Fibroblast of villous mesenchyme (primary cell): ENCODE measurements around the gene MFGE8. TPM values are rescaled to one million over a fixed set of nuclear protein-coding genes. Genes with fewer than 3 reads are reported as not detected.

ENCODE experiments used
- DNase-seq: peaks from one replicate; pipeline ENCODE4 v3.0.0-alpha.2; 2010; ENCODE audit warnings: low read depth
- H3K4me3 ChIP-seq: 2 replicates; pipeline ENCODE4 v1.5.1; 2011; ENCODE audit warnings: low read depth, mild to moderate bottlenecking, low read length
- CTCF ChIP-seq: IDR thresholded peaks from 2 replicates; pipeline ENCODE4 v1.5.1; 2012; ENCODE audit warnings: low read depth, mild to moderate bottlenecking, low read length; ENCODE audit not compliant: insufficient read depth
- total RNA-seq: library from RNA; depleted of rRNA; stranded (reverse); fragments of >200 nt; gene quantifications from 2 replicates; pipeline ENCODE4 v1.2.3, GENCODE V29; 2012

MFGE8 gene
- total RNA-seq, 1 donor, result 158 TPM

DNA sequence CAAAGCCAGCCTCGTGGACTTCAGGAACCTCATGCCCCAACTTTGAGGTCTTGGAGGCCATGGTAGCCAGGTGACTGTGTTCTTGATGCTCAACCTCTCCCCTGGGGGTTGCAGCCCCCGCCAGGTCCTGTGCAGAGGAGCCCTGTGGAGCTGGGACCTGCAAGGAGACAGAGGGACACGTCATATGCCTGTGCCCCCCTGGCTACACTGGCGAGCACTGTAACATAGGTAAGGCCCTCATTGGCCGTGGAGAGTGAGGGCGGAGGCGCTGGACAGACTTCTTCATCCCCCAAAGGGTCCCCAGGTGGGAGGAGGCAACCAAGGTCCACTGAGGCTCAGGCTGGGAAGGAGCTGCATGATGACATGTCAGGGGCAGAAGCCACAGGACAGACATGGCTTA lies 53.0 kb downstream of the MFGE8 start:
- H3K4me3 ChIP-seq, result no peak overlapping the region
- DNase-seq, result no peak
- no peak for TF ChIP-seq CTCF

- TF ChIP-seq CTCF, result no peak
- peak; percentile 30 for DNase-seq
- H3K4me3 ChIP-seq, result no peak overlapping the region
Observed at GRCh38 chr15:88859550-88859949, 53.6 kb downstream of the MFGE8 start.

DNA sequence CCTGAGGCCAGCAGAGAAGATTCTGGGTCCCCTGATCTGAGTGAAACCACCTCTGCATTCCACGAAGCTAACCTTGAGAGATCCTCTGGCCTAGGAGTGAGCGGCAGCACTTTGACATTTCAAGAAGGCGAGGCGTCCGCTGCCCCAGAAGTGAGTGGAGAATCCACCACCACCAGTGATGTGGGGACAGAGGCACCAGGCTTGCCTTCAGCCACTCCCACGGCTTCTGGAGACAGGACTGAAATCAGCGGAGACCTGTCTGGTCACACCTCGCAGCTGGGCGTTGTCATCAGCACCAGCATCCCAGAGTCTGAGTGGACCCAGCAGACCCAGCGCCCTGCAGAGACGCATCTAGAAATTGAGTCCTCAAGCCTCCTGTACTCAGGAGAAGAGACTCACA lies 54.2 kb downstream of the MFGE8 start:
- TF ChIP-seq CTCF, result no peak
- DNase-seq, result no peak
- H3K4me3 ChIP-seq, result no peak overlapping the region

- H3K4me3 ChIP-seq, result no peak overlapping the region
- no peak for TF ChIP-seq CTCF
- no peak for DNase-seq
Observed at GRCh38 chr15:88852476-88852875, 60.7 kb downstream of the MFGE8 start.

DNA sequence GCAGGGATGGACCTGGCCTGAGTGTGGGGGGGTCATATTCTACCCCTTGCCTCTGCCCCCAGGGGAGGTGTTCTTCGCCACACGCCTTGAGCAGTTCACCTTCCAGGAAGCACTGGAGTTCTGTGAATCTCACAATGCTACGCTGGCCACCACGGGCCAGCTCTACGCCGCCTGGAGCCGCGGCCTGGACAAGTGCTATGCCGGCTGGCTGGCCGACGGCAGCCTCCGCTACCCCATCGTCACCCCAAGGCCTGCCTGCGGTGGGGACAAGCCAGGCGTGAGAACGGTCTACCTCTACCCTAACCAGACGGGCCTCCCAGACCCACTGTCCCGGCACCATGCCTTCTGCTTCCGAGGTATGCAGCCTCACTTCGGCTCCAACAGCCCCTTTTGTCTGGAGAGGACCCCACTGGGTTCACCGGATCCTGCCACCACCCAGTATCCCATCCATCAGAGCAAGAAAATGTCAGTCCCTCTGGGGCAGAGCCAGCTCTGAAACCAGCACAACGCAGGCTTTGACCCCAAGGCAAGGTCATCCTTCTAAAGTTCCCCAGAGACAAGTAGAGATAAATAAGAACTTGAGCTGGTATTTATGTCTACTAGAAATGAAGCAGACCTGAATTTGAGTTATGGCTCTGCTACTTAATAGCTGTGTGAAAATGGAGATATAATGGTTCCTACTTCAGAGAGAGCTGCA lies 63.7 kb downstream of the MFGE8 start:
- DNase-seq, result peak; percentile 35
- H3K4me3 ChIP-seq, result no peak overlapping the region
- no peak for TF ChIP-seq CTCF

Other genes starting within 250 kb of the MFGE8 start
- 1.6 TPM in 1 of 2 replicates, not detected in the other for gene ACAN, start 109.9 kb downstream of the MFGE8 start, total RNA-seq
- 5.2 and 8.1 TPM in 2 replicates for gene HAPLN3, start 17.8 kb downstream of the MFGE8 start, total RNA-seq
- 41.2 and 43.6 TPM in 2 replicates for gene ABHD2, start 175.1 kb upstream of the MFGE8 start, total RNA-seq